NCI-H2107 (cell line): ENCODE data around the gene NKD1.

Experiments
- DNase-seq: peaks from one replicate; lab custom pipeline; 2025; lab: John Stamatoyannopoulos, UW

The NKD1 gene

DNA sequence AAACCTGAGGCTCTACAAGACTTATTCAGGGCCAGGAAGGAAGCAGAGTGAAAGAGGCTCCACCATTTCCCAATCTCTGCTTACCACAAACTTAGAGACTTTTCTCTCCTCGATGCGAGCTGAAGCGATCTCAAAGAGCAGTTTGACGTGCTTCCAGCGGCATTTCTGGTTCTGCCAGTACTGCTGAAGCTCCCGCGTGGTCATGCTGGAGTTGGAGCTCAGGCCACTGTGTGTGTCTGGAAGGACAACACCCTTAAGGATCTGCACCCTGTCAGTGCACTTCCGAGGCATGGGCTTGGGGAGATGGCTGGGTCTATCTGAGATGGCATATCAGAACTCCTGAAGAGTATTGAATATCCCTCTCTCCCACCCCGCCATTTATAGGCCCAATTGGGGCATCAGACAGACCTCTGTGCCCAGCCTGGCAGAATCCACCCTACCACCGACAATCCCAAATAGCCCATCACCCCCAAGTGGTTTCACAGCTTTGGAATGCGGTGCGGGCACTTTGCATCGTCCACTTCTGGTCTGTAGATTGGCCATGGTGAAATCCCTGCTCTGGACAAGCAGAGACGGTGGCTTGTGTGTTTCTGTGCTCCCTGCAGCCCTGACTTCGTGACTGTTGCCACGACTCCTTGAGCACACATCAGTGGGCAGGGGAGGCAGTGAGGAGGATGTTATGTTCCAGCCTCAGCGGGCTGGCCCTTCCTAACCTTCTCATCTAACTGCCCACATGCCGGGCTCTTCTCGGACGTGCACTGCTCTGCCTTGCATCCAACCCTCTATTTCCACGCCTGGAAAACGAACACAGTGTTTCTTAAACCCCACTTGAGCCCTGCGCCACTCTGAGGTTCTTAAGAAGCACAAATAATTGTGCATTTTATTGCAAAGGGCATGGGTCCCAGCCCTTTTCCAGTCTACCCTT lies 127.8 kb downstream of the NKD1 start:
- DNase-seq: no peak

GRCh38 chr16:50676684-50677225 lies 128.6 kb downstream of the NKD1 start:
- DNase-seq: no peak

- DNase-seq: no peak
Observed at GRCh38 chr16:50677351-50677750, 129.2 kb downstream of the NKD1 start.

DNA sequence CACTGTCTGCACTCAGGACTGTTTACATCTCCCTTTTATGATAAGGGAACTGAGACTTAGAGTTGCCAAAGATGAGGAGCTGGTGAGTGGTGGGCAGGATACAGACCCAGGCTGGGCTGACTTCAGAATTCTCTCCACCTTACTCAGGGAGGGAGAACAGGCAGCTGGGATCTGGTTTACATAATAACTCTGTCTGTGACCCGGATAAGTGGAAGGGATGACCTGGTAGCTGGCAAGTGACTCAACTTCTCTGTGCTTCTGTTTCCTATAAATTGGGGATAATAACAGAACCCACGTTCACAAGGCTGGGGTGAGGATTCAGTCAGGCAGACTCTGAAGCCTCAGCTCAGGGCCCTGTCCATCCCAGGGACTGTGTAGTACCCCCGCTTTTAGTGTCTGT lies 130.3 kb downstream of the NKD1 start:
- DNase-seq: no peak

- no peak for DNase-seq
Observed at GRCh38 chr16:50679266-50679665, 131.1 kb downstream of the NKD1 start.

DNA sequence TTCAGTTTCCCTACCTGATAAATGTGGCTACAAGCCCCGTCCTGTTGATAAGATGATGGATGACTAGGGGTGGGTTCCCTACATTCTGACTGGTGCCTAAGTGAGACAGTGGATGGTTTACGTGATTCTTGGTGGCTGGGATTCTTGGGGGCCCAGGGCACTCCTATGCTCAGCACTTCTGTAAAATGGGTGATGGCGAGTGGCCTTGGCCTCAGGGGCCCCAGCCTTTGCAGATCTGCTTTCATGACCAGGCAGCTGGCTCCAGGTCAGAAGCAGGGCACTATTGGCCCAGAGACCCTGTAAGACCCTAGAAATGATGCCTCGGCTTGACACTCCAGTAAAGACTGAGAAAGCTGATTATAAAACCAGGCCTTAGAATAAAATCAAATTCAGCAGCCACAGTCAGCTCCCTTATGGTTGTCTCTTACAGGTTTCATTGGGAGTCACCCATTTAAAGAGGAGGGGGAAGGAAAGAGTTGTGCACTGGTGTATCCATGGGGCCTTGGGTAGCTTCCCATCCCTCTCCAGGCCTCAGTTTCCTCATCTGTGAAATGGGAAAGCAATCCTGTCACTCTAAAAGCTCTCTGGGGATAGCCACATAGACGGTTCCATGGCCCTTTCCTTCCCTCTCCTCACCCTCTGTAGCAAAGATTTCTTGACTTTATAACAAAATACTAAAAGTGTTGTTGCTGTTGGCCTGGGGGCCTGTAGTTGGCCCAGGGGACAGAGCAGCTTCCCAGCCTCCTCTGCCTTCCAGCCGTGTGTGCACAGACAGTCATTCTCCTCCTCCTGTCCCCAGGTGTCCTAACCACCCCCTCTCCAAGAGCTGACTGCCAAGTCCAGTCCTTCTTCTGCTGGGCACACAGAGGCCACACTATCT lies 131.7 kb downstream of the NKD1 start:
- no peak for DNase-seq

DNA sequence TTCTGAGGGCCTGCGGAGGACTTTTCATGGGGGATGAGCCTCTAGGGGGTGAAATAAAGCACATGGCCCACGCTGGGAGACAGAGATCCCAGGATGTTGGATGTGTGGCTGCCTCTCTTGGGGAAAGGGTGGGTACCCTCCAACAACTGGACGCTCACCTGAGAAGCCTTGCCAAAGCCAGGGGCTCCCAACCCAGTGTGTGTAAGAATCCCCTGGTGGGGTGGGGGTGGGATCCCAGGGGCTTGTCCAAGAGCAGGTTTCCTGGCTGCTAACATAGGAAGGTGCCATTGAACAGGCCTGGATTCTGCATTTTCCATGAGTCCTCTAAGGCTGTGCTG lies 132.3 kb downstream of the NKD1 start:
- no peak for DNase-seq

- DNase-seq: no peak
Observed at GRCh38 chr16:50681021-50681885, 133.1 kb downstream of the NKD1 start, which contains the start of gene SNX20. Gene SNX20 (minus strand): TSS chr16:50681312. CDS start chr16:50677526, 3,786 bp downstream.

DNA sequence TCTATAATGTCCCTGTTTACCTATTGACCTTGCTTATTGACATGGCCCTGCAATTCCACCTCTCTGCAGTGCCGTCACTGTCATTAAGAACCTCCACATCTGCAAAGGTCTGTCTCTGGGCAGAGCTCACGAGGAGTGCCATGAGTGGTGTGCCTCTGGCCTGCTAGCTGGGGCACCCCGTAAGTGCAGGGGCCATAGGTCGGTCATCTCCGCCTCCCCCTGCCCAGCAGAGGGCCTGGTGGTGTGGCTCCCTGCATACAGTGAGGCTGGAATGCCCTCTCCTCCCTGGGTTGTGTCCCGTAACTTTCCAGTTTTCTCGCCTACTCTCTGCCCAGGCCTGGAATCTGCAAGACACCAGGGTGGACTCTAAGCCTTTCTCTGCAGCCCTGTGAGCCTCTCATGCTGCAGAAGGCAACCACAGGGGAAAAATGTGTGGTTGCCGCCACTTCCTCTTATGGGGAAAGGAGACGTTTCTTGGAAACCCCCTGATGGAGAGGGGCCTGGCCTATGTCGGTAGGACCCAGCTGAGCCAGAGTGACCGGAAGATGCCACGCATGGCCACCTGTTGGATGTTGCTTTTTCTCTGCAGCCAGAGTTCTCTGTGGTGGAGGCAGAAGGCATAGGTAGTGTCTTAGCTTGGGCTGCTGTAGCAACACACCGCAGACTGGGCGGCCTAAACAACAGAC lies 135.6 kb downstream of the NKD1 start:
- no peak for DNase-seq

- DNase-seq: no peak
Observed at GRCh38 chr16:50684823-50685461, 136.7 kb downstream of the NKD1 start.

GRCh38 chr16:50685462-50686063 lies 137.4 kb downstream of the NKD1 start:
- no peak for DNase-seq

GRCh38 chr16:50688083-50688482 lies 139.9 kb downstream of the NKD1 start:
- DNase-seq: no peak

GRCh38 chr16:50688867-50689266 lies 140.7 kb downstream of the NKD1 start:
- DNase-seq: no peak

GRCh38 chr16:50690177-50690576 lies 142.0 kb downstream of the NKD1 start:
- no peak for DNase-seq

DNA sequence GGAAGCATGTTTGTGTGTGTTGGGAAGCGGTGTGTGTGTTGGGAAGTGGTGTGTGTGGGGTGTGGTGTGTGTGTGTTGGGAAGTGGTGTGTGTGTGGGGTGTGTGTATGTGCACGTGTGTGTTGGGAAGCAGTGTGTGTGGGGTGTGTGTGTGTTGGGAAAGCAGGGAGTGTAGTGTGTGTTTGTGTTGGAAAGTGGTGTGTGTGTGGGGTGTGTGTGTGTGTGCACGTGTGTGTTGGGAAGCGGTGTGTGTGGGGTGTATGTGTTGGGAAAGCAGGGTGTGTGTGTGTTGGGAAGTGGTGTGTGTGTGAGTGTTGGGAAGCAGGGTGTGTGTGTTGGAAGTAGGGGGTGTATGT lies 144.4 kb downstream of the NKD1 start:
- DNase-seq: no peak

DNA sequence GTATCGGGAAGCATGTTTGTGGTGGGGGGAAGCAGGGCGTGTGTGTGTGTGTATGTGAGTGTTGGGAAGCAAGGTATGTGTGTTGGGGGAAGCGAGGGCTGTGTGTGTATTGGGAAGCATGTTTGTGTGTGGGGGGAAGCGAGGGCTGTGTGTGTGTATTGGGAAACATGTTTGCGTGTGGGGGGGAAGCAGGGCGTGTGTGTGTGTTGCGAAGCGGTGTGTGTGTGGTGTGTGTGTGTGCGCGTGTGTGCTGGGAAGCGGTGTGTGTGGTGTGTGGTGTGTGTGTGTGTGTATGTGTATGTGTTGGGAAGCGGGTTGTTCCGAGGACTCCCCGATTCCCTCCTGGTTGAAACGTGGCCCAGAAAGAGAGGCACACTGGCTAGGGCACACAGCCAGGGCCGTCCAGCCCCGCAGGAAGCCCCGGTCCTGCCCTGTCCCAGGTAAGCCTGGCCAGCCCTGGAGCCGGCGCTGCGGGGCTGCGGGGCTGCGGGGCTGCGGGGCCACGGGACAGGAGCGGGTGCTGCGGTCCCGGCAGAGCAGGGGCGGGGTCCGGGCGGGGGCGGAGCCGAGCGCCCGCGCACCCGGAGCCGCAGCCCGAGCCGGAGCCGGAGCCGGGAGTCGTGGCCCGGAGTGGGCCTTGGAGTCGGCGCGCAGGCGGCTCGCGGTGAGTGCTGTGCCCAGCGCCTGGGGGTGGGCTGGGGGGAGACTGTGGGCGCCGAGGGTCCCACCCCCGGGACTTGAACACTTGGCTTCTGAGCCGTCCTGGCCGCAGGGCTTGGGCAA lies 145.0 kb downstream of the NKD1 start, which contains the start of gene NOD2:
Gene NOD2, plus strand, starts transcription at position 608 of the 783 bp plus-strand sequence. CDS start 5,890 bp downstream, outside the sequence.
- DNase-seq: no peak

GRCh38 chr16:50694206-50694605 lies 146.0 kb downstream of the NKD1 start:
- DNase-seq: no peak

- no peak for DNase-seq
Observed at GRCh38 chr16:50695017-50696000, 147.1 kb downstream of the NKD1 start.
